ENCODE measurements around the gene PRDM15.

The PRDM15 gene

GRCh38 chr21:41918561-41919358 lies 39.6 kb upstream of the PRDM15 start:
- no peak for DNase-seq (ENCODE audit: low read depth)
- H3K4me3 ChIP-seq (ENCODE audit: low read depth, low read length): no peak overlapping the region
- no peak for TF ChIP-seq CTCF (IDR thresholded peaks at IDR 0.05; ENCODE audit: low read depth, low read length, missing control alignments)

- no peak for DNase-seq (ENCODE audit: low read depth)
- no peak overlapping the region for H3K4me3 ChIP-seq (ENCODE audit: low read depth, low read length)
- TF ChIP-seq CTCF (IDR thresholded peaks at IDR 0.05; ENCODE audit: low read depth, low read length, missing control alignments): no peak
These were observed 38.4 kb upstream of the PRDM15 start for GRCh38 chr21:41917531-41917930.

- TF ChIP-seq CTCF (IDR thresholded peaks at IDR 0.05; ENCODE audit: low read depth, low read length, missing control alignments): peak; percentile 21
- no peak for DNase-seq (ENCODE audit: low read depth)
- no peak overlapping the region for H3K4me3 ChIP-seq (ENCODE audit: low read depth, low read length)
These were observed 37.8 kb upstream of the PRDM15 start for GRCh38 chr21:41916888-41917433.

- no peak for TF ChIP-seq CTCF (IDR thresholded peaks at IDR 0.05; ENCODE audit: low read depth, low read length, missing control alignments)
- no peak overlapping the region for H3K4me3 ChIP-seq (ENCODE audit: low read depth, low read length)
- DNase-seq (ENCODE audit: low read depth): no peak
These were observed 35.8 kb upstream of the PRDM15 start for GRCh38 chr21:41914965-41915364.

GRCh38 chr21:41914358-41914757 lies 35.2 kb upstream of the PRDM15 start:
- DNase-seq (ENCODE audit: low read depth): no peak
- no peak for TF ChIP-seq CTCF (IDR thresholded peaks at IDR 0.05; ENCODE audit: low read depth, low read length, missing control alignments)
- H3K4me3 ChIP-seq (ENCODE audit: low read depth, low read length): no peak overlapping the region

- TF ChIP-seq CTCF (IDR thresholded peaks at IDR 0.05; ENCODE audit: low read depth, low read length, missing control alignments): no peak
- H3K4me3 ChIP-seq (ENCODE audit: low read depth, low read length): no peak overlapping the region
- DNase-seq (ENCODE audit: low read depth): no peak
These were observed 34.1 kb upstream of the PRDM15 start for GRCh38 chr21:41913230-41913629.

- TF ChIP-seq CTCF (IDR thresholded peaks at IDR 0.05; ENCODE audit: low read depth, low read length, missing control alignments): no peak
- H3K4me3 ChIP-seq (ENCODE audit: low read depth, low read length): no peak overlapping the region
- no peak for DNase-seq (ENCODE audit: low read depth)
These were observed 29.7 kb upstream of the PRDM15 start for GRCh38 chr21:41908829-41909228.
